K562 (cell line): ENCODE data around the gene PPWD1. TPM values are rescaled to one million over a fixed set of nuclear protein-coding genes. Genes with fewer than 3 reads are reported as not detected.

ENCODE experiments used
- ATAC-seq: fragments of 200-7000 bp; cut with Tn5 transposase; 3 replicates; pipeline ENCODE4 v1.9.1; 2020; ENCODE audit warnings: moderate library complexity
- BruUV-seq: library from RNA; stranded (reverse); fragments of 400-500 nt; replicated peaks from 2 replicates; lab custom pipeline; 2021; lab: Mats Ljungman, UMichigan
- CTCF ChIA-PET: fragments of 300-600 bp; formaldehyde crosslinking; extraction: SDS; loops from one replicate; lab custom pipeline; 2021; ENCODE audit warnings: low intra/inter-chr PET ratio; lab: Yijun Ruan, JAX
- POLR2A ChIA-PET: fragments of 300-600, 350-650 bp; sonication (Branson Sonifier 250); formaldehyde crosslinking; extraction: SDS; loops from one replicate; lab custom pipeline; 2021; ENCODE audit warnings: antibody characterized with exemption, inconsistent platforms; lab: Yijun Ruan, JAX
- DNase-seq, 4 experiments: peaks; one replicate each; pipeline versions ENCODE4 v3.0.0 to v3.0.0-alpha.2; 2011 to 2018; ENCODE audit warnings: low spot score in 3 of 4, mixed read lengths in 3 of 4; ENCODE audit errors: extremely low read depth in 1 of 4
- FAIRE-seq: peaks from 2 replicates; lab custom pipeline; 2011; peaks lifted over from hg19 to GRCh38; lab: Jason Lieb, UNC
- H2AFZ ChIP-seq: 2 replicates; pipeline ENCODE4 v1.6.0; 2011; ENCODE audit warnings: low read depth, low read length, control low read depth, inconsistent platforms
- H3K27ac ChIP-seq: fragments of 200-600 bp; 3 replicates; pipeline ENCODE4 v1.8.0; 2011; ENCODE audit warnings: low read depth, mild to moderate bottlenecking, control low read depth, inconsistent platforms, low read length, moderate library complexity, mixed read lengths; ENCODE audit errors: extremely low read depth
- H3K27me3 ChIP-seq, 2 experiments: fragments of 300-600 bp in 1 of 2; 2 replicates in 1 of 2; 3 replicates in 1 of 2; pipeline versions ENCODE4 v1.6.0 to v1.8.0; 2011; ENCODE audit warnings: inconsistent platforms in 2 of 2, low read length in 2 of 2, mild to moderate bottlenecking in 1 of 2, mixed read lengths in 1 of 2, moderate library complexity in 1 of 2; ENCODE audit not compliant: control insufficient read depth in 2 of 2, insufficient read depth in 2 of 2
- H3K36me3 ChIP-seq: fragments of 300-600 bp; 3 replicates; pipeline ENCODE4 v1.8.0; 2011; ENCODE audit warnings: mild to moderate bottlenecking, low read length, inconsistent platforms; ENCODE audit not compliant: control insufficient read depth, insufficient read depth
- H3K4me1 ChIP-seq, 2 experiments: fragments of 200-600 bp in 1 of 2; replicated peaks in 1 of 2; 2 replicates in 1 of 2; 3 replicates in 1 of 2; pipeline versions ENCODE4 v1.5.1 to v1.8.0; 2011; ENCODE audit warnings: inconsistent platforms in 2 of 2, low read length in 2 of 2, mild to moderate bottlenecking in 1 of 2, mixed read lengths in 1 of 2, moderate library complexity in 1 of 2; ENCODE audit not compliant: control insufficient read depth in 2 of 2, insufficient read depth in 2 of 2
- H3K4me2 ChIP-seq: 2 replicates; pipeline ENCODE4 v1.6.1; 2011; ENCODE audit warnings: low read length, control low read depth, inconsistent platforms, mixed read lengths; ENCODE audit not compliant: insufficient read depth
- H3K4me3 ChIP-seq: fragments of 200-600 bp; sonication (generic), shearing (Covaris generic); 2 replicates; pipeline ENCODE4 v1.5.1; 2016; ENCODE audit warnings: control low read depth, inconsistent platforms
- H3K79me2 ChIP-seq: fragments of 200-600 bp; 3 replicates; pipeline ENCODE4 v1.8.0; 2011; ENCODE audit warnings: low read length, inconsistent platforms; ENCODE audit not compliant: control insufficient read depth, insufficient read depth
- H3K9ac ChIP-seq, 2 experiments: 2 replicates each; pipeline versions ENCODE4 v1.6.0 to v1.6.1; 2011; ENCODE audit warnings: low read depth in 2 of 2, low read length in 2 of 2, control low read depth in 1 of 2, inconsistent platforms in 1 of 2, mild to moderate bottlenecking in 1 of 2, mixed read lengths in 1 of 2; ENCODE audit not compliant: insufficient read depth in 1 of 2
- H3K9me1 ChIP-seq: one replicate; pipeline ENCODE4 v1.6.0; 2011; ENCODE audit warnings: inconsistent platforms, mild to moderate bottlenecking, low read length, moderate library complexity; ENCODE audit not compliant: control insufficient read depth, insufficient read depth
- H3K9me3 ChIP-seq: replicated peaks from 2 replicates; pipeline ENCODE4 v1.5.1; 2011; ENCODE audit warnings: low read depth, low read length, inconsistent platforms; ENCODE audit not compliant: control insufficient read depth, insufficient read depth
- H4K20me1 ChIP-seq: replicated peaks from 2 replicates; pipeline ENCODE4 v1.6.1; 2011; ENCODE audit warnings: low read length, inconsistent platforms, mixed read lengths; ENCODE audit not compliant: control insufficient read depth, insufficient read depth
- PTBP1 ChIP-seq: fragments of 200-400 bp; formaldehyde crosslinking; IDR thresholded peaks from 2 replicates; pipeline ENCODE4 v1.6.1; 2017; ENCODE audit warnings: low read depth, low read length
- ZNF146 ChIP-seq: IDR thresholded peaks from one replicate; pipeline ENCODE4 v1.6.1; 2018; ENCODE audit warnings: missing compliant biosample characterization; ENCODE audit not compliant: unreplicated experiment
- ZNF41 ChIP-seq: fragments of 250-450 bp; sonication (Bioruptor Pico); conservative IDR thresholded peaks from 2 replicates; pipeline ENCODE4 v1.4.0; 2020; ENCODE audit warnings: mild to moderate bottlenecking
- ZNF668 ChIP-seq: fragments of 250-450 bp; sonication (Bioruptor Pico); IDR thresholded peaks from 2 replicates; pipeline ENCODE4 v1.8.0; 2022; ENCODE audit warnings: mild to moderate bottlenecking, inconsistent platforms
- WGBS: fragments of 100-300 bp; shearing (Covaris generic); methylation state at CpG from one replicate; pipeline ENCODE4 v1.1.6; 2016; ENCODE audit warnings: low coverage, mixed read lengths; ENCODE audit not compliant: insufficient coverage; ENCODE audit errors: missing lambda C conversion rate; 5-methylcytosine and 5-hydroxymethylcytosine counted together
- in situ Hi-C: fragments of 300-500 bp; cut with MboI; formaldehyde crosslinking; loops from 4 replicates; pipeline ENCODE4 v1.15.0; 2018; ENCODE audit warnings: inconsistent platforms, mixed read lengths
- intact Hi-C: fragments of 100-400 bp; cut with micrococcal nuclease; formaldehyde crosslinking; loops from 2 replicates; pipeline ENCODE4 v1.14.2; 2022
- polyA plus RNA-seq, 8 experiments: library from polyadenylated mRNA; depleted of rRNA in 4 of 8; stranded (reverse) in 5 of 8; unstranded in 3 of 8; fragments of >200 nt; fragmentation: Nextera tagmentation in 2 of 8; fragmentation: Illumina TruSeq in 1 of 8; extraction: Ambion mirVana in 2 of 8; extraction: Trizol in 1 of 8; gene quantifications; 2 replicates each; pipeline versions ENCODE4 v1.2.1 to v1.2.3, GENCODE V29; 2011 to 2014; ENCODE audit warnings: inconsistent platforms in 1 of 8, missing spikeins in 1 of 8
- total RNA-seq, 7 experiments: library from RNA; depleted of rRNA in 6 of 7; stranded (reverse); fragments of >200 nt in 6 of 7; fragmentation: Illumina TruSeq in 2 of 7; extraction: Trizol in 2 of 7; gene quantifications; 2 replicates each; pipeline versions ENCODE4 v1.2.1 to v1.2.3, GENCODE V29; 2011 to 2021; ENCODE audit warnings: low replicate concordance in 1 of 7
- TF ChIP-seq, protein P1 (sequence below): sonication (generic); formaldehyde crosslinking; IDR thresholded peaks from 2 replicates; pipeline ENCODE4 v1.8.1; 2022; ENCODE audit warnings: missing genetic modification reagents

Gene PPWD1
- total and polyA plus RNA-seq, 9 of the 15 experiments (the other 6 are each of a cell fraction or from before 2014, with no cell fraction given): 24.1 to 89.2 (median 51.4) TPM

- TF ChIP-seq ZNF41 (CRISPR knock-in tag): no peak
These were observed 23.3 kb upstream of the PPWD1 start (continued) for GRCh38 chr5:65539827-65540226.

DNA sequence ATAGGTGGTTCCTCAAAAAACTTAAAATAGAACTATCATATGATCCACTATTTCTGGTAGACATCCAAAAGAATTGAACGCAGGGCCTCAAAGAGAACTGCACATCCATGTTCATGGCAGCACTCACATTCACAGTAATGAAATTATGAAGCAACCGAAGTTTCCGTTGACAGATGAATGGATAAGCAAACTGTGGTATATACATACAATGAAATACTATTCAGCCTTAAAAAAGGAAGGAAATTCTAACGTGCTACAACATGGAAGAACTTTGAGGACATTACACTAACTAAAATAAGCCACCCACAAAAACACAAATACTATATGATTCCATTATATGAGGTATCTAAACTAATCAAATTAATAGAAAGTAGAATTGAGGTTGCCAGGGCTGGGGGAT is 18.6 kb upstream of the PPWD1 start:
- Histone ChIP-seq H3K9me3 (no peaks in the 10 kb centered on the region), H3K9ac (no peak overlapping the region), H3K4me1 (peaks cover 0 to 10% of the 10 kb centered on the region in 2 experiments; a peak in 2 of 5 replicates), H3K9me1 (no peaks in the 10 kb centered on the region), H4K20me1 (no peaks in the 10 kb centered on the region), H2AFZ (no peak overlapping the region), H3K27ac (no peak overlapping the region), H3K4me2 (no peak overlapping the region), H3K27me3 (no peaks in the 10 kb centered on the region), H3K4me3 (no peak overlapping the region), H3K79me2 (no peaks in the 10 kb centered on the region), H3K36me3 (peaks cover 74% of the 10 kb centered on the region)
- ChIA-PET POLR2A (interaction anchor here (0.7 to 1.5 kb wide), 4 partner anchors 8 to 261 kb away, joined by 3 to 4 read pairs (median 4); partner anchors contain the start of genes CENPK and PPWD1), CTCF (no interaction called here)
- WGBS: 92% methylated on average over 4 of the region's 4 CpGs
- intact Hi-C loops (no loop called here), in situ Hi-C loops (no loop called here)
- TF ChIP-seq ZNF146 (peak; percentile 9), ZNF668 (CRISPR knock-in tag) (no peak), PTBP1 (no peak)
- TF ChIP-seq, protein P1, sequence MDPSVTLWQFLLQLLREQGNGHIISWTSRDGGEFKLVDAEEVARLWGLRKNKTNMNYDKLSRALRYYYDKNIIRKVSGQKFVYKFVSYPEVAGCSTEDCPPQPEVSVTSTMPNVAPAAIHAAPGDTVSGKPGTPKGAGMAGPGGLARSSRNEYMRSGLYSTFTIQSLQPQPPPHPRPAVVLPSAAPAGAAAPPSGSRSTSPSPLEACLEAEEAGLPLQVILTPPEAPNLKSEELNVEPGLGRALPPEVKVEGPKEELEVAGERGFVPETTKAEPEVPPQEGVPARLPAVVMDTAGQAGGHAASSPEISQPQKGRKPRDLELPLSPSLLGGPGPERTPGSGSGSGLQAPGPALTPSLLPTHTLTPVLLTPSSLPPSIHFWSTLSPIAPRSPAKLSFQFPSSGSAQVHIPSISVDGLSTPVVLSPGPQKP (CRISPR knock-in tag): no peak
- DNase-seq: no peak
- no TSS peak for BruUV-seq
- FAIRE-seq: no peak
- ATAC-seq: no peak
